KOPT-K1 (cell line): ENCODE results near the gene TSHZ2.

Experiments
- H3K27ac ChIP-seq: fragments of 200-600 bp; sonication (generic); 2 replicates; pipeline ENCODE4 v1.5.1; 2016; ENCODE audit warnings: antibody characterized with exemption, mild to moderate bottlenecking, low read depth, low read length; ENCODE audit not compliant: poor library complexity, severe bottlenecking
- H3K36me3 ChIP-seq: fragments of 200-600 bp; sonication (generic); 2 replicates; pipeline ENCODE4 v1.5.1; 2017; ENCODE audit warnings: antibody characterized with exemption, mild to moderate bottlenecking, low read length, moderate library complexity; ENCODE audit not compliant: insufficient read depth
- H3K9me3 ChIP-seq: fragments of 200-600 bp; sonication (generic); 2 replicates; pipeline ENCODE4 v1.5.1; 2017; ENCODE audit warnings: antibody characterized with exemption, low read length, mild to moderate bottlenecking; ENCODE audit not compliant: insufficient read depth, poor library complexity, severe bottlenecking

The TSHZ2 gene

DNA sequence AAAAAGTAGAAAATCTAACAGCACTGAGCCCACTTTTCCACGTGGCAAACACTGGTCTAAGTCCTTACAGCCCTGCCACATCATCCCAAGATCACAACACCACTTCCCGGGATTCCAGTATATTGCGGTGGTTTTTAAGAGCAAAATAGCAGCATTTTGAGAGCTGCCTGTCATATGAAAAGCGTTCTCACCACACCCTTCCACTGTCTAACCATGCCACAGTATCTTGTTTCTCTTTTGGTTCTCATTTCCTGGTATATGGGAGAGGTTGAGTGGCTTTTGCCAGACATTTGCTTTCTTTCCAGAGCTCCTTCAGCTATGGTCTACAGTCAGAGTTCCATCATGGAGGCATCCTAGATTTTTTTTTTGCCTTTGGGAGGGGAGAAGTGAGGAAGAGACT is 243.0 kb downstream of the TSHZ2 start:
- H3K27ac ChIP-seq: no peak overlapping the region
- no peaks in the 10 kb centered on the region for H3K9me3 ChIP-seq
- H3K36me3 ChIP-seq: no peaks in the 10 kb centered on the region

DNA sequence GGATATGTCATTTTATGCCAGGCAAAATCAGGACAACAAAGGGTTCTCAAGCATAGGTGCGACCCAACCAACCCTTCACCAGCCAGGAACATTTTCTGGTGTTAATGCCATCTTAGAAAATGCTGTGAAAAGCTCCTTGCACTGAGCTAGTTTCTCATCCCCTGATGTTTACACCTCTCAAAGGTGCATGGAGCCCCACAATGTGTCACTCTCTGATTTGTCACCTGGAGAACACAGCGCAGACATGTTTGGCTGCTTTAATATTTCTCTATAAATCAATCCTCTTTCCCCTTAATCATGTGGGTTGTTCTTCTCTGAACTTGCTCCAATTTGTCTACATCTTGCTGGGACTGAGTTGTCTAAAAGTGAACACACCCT is 244.3 kb downstream of the TSHZ2 start:
- Histone ChIP-seq H3K36me3 (no peaks in the 10 kb centered on the region), H3K27ac (no peak overlapping the region), H3K9me3 (no peaks in the 10 kb centered on the region)

GRCh38 chr20:53216856-53217576 is 244.9 kb downstream of the TSHZ2 start:
- no peaks in the 10 kb centered on the region for H3K9me3 ChIP-seq
- H3K27ac ChIP-seq: no peak overlapping the region

GRCh38 chr20:53220482-53221307 is 248.5 kb downstream of the TSHZ2 start:
- no peaks in the 10 kb centered on the region for H3K9me3 ChIP-seq
- H3K27ac ChIP-seq: no peak overlapping the region
- H3K36me3 ChIP-seq: no peaks in the 10 kb centered on the region

More at GRCh38 chr20:53216856-53217576, 244.9 kb downstream of the TSHZ2 start:
- no peaks in the 10 kb centered on the region for H3K36me3 ChIP-seq

DNA sequence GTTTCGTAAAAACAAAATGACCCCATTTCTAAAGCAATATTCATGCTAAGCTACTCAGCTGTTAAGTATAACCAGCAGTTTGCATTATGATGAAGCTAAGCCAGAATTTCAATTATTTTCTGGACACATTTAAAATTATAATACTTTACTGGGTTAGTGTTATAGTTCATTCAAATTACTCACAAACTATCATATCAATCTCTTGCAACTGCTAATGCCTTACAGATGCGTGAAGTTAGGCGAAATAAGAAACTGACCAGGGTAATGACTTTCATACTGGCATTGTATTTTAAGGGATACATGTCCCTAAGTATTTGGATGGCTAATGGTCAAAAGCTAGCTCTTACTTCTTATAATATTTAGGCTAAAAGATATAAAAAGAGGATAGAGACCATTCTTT is 249.6 kb downstream of the TSHZ2 start:
- no peaks in the 10 kb centered on the region for H3K36me3 ChIP-seq
- H3K9me3 ChIP-seq: no peaks in the 10 kb centered on the region
- H3K27ac ChIP-seq: no peak overlapping the region

GRCh38 chr20:53222416-53222815 is 250.3 kb downstream of the TSHZ2 start:
- H3K9me3 ChIP-seq: no peaks in the 10 kb centered on the region
- no peaks in the 10 kb centered on the region for H3K36me3 ChIP-seq
- H3K27ac ChIP-seq: no peak overlapping the region

DNA sequence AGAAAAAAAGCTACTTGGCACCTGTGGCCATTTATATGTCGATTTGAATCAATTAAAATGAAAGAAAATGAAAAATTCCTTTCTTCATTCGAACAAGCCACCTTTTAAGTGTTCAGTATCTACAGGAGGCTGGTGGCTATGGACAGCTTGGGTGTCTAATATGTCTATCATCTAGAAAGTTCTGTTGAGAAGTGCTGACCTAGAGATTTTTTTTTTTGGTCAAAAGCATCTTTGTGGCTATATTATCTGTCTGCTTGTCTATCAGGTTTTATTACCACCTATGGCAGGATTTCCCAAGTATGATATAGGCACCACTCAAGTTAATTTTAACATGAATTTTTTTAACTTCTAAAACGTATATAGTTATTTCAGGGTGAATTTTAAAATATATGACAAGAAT is 250.8 kb downstream of the TSHZ2 start:
- H3K36me3 ChIP-seq: no peaks in the 10 kb centered on the region
- no peaks in the 10 kb centered on the region for H3K9me3 ChIP-seq

GRCh38 chr20:53223626-53224172 is 251.5 kb downstream of the TSHZ2 start:
- no peak overlapping the region for H3K27ac ChIP-seq
- no peaks in the 10 kb centered on the region for H3K36me3 ChIP-seq
- no peaks in the 10 kb centered on the region for H3K9me3 ChIP-seq

More for the DNA sequence above, 250.8 kb downstream of the TSHZ2 start:
- H3K27ac ChIP-seq: no peak overlapping the region

DNA sequence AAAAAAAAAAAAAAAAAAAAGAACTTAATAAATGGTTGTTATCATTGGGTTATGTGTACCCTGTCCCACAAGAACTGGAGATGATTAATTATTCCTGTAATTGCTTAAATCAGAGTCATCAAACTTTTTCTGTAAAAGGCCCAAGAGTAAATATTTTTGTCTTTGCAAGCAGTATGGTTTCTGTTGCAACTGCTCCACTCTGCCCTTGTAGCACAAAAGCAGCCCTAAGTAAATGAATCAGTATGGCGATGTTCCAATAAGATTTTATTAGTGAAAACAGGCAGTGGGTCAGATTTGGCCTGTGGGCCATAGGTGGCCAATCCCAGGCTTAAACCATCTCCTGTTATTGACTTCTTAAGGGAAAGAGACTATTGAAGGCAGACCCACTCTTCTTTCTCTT is 252.7 kb downstream of the TSHZ2 start:
- no peaks in the 10 kb centered on the region for H3K36me3 ChIP-seq
- H3K27ac ChIP-seq: no peak overlapping the region
- H3K9me3 ChIP-seq: no peaks in the 10 kb centered on the region

GRCh38 chr20:53226826-53227225 is 254.7 kb downstream of the TSHZ2 start:
- no peaks in the 10 kb centered on the region for H3K36me3 ChIP-seq
- no peak overlapping the region for H3K27ac ChIP-seq
- no peaks in the 10 kb centered on the region for H3K9me3 ChIP-seq

DNA sequence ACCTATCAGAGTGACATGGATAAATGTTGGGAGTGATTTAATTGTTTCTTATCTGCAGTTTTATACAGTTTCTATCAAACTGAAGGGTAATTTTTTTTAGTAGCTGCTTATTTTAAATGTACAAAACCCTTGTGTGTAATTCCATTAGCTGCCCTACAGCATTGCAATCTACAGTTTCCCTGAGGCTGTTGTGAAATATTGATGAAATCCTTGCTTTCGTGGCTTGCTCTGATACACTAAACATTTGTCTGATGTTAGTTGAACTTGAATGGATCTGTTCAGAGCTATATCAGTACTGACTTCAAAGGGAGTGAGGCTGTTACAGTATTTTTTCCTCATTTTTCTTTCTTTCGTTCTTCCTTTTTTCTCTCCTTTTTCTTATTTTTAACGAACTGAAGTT is 255.4 kb downstream of the TSHZ2 start:
- Histone ChIP-seq H3K9me3 (no peaks in the 10 kb centered on the region), H3K36me3 (no peaks in the 10 kb centered on the region), H3K27ac (no peak overlapping the region)

GRCh38 chr20:53231061-53231460 is 258.9 kb downstream of the TSHZ2 start:
- H3K27ac ChIP-seq: no peak overlapping the region
- H3K36me3 ChIP-seq: no peaks in the 10 kb centered on the region
- no peaks in the 10 kb centered on the region for H3K9me3 ChIP-seq

DNA sequence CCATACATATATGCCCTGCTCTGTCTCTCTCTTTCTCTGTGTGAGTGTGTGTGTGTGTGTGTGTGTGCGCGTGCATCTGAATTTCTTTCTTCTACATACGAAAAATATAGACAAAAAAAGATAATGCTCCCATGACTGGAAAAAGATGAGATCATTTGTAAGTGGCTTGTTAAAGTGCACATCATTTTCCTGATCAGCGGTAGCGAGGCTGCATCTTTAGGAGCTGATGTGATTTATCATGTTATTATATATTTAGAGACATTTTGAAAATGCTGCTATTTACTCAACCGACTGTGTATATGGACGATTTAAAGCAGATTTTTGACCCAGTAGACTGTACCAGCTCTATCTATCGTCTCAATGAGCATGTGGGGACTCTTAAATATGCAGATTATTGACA is 265.3 kb downstream of the TSHZ2 start:
- Histone ChIP-seq H3K36me3 (no peaks in the 10 kb centered on the region), H3K9me3 (no peaks in the 10 kb centered on the region)

DNA sequence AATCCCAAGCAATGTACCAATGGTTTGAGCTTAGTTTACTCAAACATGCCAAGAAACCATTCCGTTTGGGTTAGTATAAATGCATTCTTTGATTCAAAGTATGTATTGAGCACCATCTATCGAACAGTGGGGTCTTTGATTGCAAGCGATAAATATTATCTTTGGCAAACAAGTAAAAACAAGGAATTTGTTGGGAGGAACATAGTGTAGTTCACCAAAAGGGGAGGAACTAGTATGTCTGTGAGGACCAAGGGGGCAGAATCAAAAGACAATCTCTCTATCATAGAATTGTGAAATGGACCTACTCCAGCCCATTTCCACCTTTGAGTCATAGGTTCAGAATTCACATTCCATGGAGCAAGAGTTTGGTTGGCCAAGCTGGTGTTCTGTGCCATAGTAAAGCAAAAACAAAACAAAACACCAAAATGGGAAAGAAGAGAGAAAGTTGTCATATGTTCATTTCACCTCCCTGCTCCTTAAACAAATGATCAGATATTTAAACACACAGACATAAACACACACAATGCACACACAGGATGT is 266.0 kb downstream of the TSHZ2 start:
- Histone ChIP-seq H3K36me3 (no peaks in the 10 kb centered on the region), H3K9me3 (no peaks in the 10 kb centered on the region), H3K27ac (no peak overlapping the region)

More for the DNA sequence above, 265.3 kb downstream of the TSHZ2 start:
- H3K27ac ChIP-seq: no peak overlapping the region

- Histone ChIP-seq H3K27ac (no peak overlapping the region), H3K36me3 (no peaks in the 10 kb centered on the region), H3K9me3 (no peaks in the 10 kb centered on the region)
These were observed 271.0 kb downstream of the TSHZ2 start for GRCh38 chr20:53243152-53243551.
